Measurements from ENCODE around the gene NCOR1.

DNA sequence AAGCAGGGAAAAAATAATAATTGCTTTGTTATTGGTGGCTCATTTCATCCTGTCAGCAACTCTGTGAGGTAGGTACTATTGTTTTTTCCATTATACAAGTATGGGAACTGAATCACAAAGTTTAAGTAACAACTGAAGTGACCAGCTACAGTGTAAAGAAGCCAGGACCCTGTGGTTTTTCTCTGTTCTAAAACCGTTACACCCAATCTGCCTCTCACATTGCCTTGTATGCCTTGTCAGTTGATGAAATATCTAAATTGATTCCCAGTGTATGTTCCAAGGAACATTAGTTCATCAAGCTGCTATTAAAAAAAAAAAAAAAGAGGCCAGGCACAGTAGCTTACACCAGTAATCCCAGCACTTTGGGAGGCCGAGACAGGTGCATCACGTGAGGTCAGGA lies 7.1 kb upstream of the NCOR1 start:
- TF ChIP-seq, protein P1, sequence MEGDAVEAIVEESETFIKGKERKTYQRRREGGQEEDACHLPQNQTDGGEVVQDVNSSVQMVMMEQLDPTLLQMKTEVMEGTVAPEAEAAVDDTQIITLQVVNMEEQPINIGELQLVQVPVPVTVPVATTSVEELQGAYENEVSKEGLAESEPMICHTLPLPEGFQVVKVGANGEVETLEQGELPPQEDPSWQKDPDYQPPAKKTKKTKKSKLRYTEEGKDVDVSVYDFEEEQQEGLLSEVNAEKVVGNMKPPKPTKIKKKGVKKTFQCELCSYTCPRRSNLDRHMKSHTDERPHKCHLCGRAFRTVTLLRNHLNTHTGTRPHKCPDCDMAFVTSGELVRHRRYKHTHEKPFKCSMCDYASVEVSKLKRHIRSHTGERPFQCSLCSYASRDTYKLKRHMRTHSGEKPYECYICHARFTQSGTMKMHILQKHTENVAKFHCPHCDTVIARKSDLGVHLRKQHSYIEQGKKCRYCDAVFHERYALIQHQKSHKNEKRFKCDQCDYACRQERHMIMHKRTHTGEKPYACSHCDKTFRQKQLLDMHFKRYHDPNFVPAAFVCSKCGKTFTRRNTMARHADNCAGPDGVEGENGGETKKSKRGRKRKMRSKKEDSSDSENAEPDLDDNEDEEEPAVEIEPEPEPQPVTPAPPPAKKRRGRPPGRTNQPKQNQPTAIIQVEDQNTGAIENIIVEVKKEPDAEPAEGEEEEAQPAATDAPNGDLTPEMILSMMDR (IDR thresholded peaks at IDR 0.05; ENCODE audit: low read length), result no peak
- TF ChIP-seq EZH2 (optimal IDR thresholded peaks at IDR 0.05; ENCODE audit: low read depth, low read length), result no peak
